ENCODE measurements around the gene MFN2. TPM values are rescaled to one million over a fixed set of nuclear protein-coding genes. Genes with fewer than 3 reads are reported as not detected.
"Not testable (repeated sequence)": the region's sequence is repeated elsewhere in the genome, so short reads cannot be mapped to it uniquely, and the experiment has no call there.

MFN2 gene
- total and polyA plus RNA-seq, 2 of the 8 experiments (the other 6 are each of a cell fraction or from before 2014, with no cell fraction given), result 34.0 to 62.5 TPM

DNA sequence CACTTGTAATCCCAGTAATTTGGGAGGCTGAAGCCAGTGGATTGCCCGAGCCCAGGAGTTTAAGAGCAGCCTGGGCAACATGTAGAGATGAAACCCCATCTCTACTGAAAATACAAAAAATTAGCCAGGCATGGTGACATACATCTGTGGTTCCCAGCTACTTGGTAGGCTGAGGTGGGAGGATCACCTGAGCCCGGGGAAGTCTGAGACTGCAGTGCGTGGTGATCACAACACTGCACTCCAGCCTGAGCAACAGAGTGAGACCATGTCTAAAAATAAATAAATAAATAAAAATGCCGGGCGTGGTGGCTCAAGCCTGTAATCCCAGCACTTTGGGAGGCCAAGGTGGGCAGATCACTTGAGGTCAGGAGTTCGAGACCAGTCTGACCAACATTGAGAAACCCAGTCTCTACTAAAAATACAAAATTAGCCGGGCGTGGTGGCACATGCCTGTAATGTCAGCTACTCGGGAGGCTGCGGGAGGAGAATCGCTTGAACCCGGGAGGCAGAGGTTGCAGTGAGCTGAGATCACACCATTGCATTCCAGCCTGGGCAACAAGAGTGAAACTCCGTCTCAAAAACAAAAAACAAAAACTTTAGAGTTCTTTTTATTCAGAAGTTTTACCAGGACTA, 59.7 kb downstream of the MFN2 start:
- H2AK5ac ChIP-seq (ENCODE audit: low read depth, low read length); H2BK15ac ChIP-seq (ENCODE audit: low read length); H4K5ac ChIP-seq (ENCODE audit: insufficient read length, low read depth, low read length); H3K27ac ChIP-seq (ENCODE audit: low read depth, low read length); H4K91ac ChIP-seq (replicated peaks; ENCODE audit: insufficient read length, low read length); H2BK120ac ChIP-seq (replicated peaks; ENCODE audit: low read depth, low read length); H4K8ac ChIP-seq (ENCODE audit: extremely low read depth, insufficient read depth, low read length); H3K9ac ChIP-seq (replicated peaks in 1 of 4; ENCODE audit: extremely low read depth in 1 of 4, low read depth in 3 of 4, low read length in 3 of 4); H2BK12ac ChIP-seq (ENCODE audit: low read depth, low read length); H3K14ac ChIP-seq (ENCODE audit: insufficient read length); H3K23ac ChIP-seq (ENCODE audit: insufficient read length); H3K79me2 ChIP-seq (ENCODE audit: control insufficient read depth in 1 of 2, insufficient read depth in 2 of 2, low read length in 2 of 2); H4K20me1 ChIP-seq (replicated peaks in 1 of 2; ENCODE audit: control insufficient read depth in 1 of 2, insufficient read depth in 2 of 2, low read length in 2 of 2); H3K79me1 ChIP-seq (ENCODE audit: low read depth, low read length); H3K18ac ChIP-seq (ENCODE audit: extremely low read depth, low read length); H3K9me3 ChIP-seq (ENCODE audit: insufficient read depth in 2 of 2, low read depth in 1 of 2, low read length in 1 of 2); H2BK5ac ChIP-seq (ENCODE audit: low read depth, low read length); H2AFZ ChIP-seq (ENCODE audit: low read length); H3K4me3 ChIP-seq (ENCODE audit: extremely low read depth in 1 of 4, insufficient read depth in 2 of 4, low read depth in 3 of 4, low read length in 4 of 4); DNase-seq (ENCODE audit: low read depth in 1 of 2, low spot score in 2 of 2); H3K27me3 ChIP-seq (replicated peaks in 1 of 4; ENCODE audit: control insufficient read depth in 3 of 4, extremely low read depth in 1 of 4, insufficient read depth in 3 of 4, low read length in 3 of 4); H3K4ac ChIP-seq (replicated peaks; ENCODE audit: insufficient read length, low read depth, low read length); H3K56ac ChIP-seq (replicated peaks; ENCODE audit: insufficient read length, low read depth, low read length); H3K4me1 ChIP-seq (replicated peaks in 1 of 4; ENCODE audit: control insufficient read depth in 3 of 4, insufficient read depth in 4 of 4, low read length in 3 of 4); H3K23me2 ChIP-seq (ENCODE audit: low read depth, low read length); H3K4me2 ChIP-seq (ENCODE audit: insufficient read depth in 1 of 2, low read depth in 2 of 2, low read length in 2 of 2); H2BK20ac ChIP-seq (ENCODE audit: low read length); H3K36me3 ChIP-seq (ENCODE audit: control insufficient read depth in 2 of 4, insufficient read depth in 4 of 4, low read length in 3 of 4); FAIRE-seq: not testable (repeated sequence)
- CTCF ChIA-PET (ENCODE audit: partially characterized antibody), result interaction anchor here (3.0 to 3.9 kb wide), 2 partner anchors 9 to 10 kb away, joined by 18 to 31 read pairs; no protein-coding TSS in a partner anchor
- WGBS, 2 experiments (ENCODE audit: extremely low coverage in 1 of 2, insufficient coverage in 1 of 2, insufficient read length in 1 of 2, insufficient replicate concordance in 2 of 2, low coverage in 1 of 2, low lambda C conversion rate in 2 of 2, missing lambda C conversion rate in 1 of 2), result 93% methylated on average over 13 of the region's 13 CpGs; no CpG with 5 or more reads in 1 of the 2 experiments
- POLR2A ChIA-PET (ENCODE audit: partially characterized antibody), result interaction anchor here (1.4 to 2.7 kb wide), 6 partner anchors 10 to 132 kb away, joined by 4 to 10 read pairs (median 6); partner anchors contain the start of genes MFN2 and MIIP

Measured in H1 (cell line).